GM21786 (cell line): ENCODE data around the gene EIF3B.
"Not testable (repeated sequence)": the region's sequence is repeated elsewhere in the genome, so short reads cannot be mapped to it uniquely, and the experiment has no call there.

ENCODE experiments used
- ATAC-seq: cut with Tn5 transposase; IDR thresholded peaks from one replicate; pipeline ENCODE4 v1.9.1; 2021; ENCODE audit not compliant: unreplicated experiment

Gene EIF3B

GRCh38 chr7:2347351-2348063 is 7.1 kb upstream of the EIF3B start:
- ATAC-seq, result not testable (repeated sequence)

- no peak for ATAC-seq
These were observed 4.6 kb upstream of the EIF3B start for GRCh38 chr7:2350055-2350454.

- ATAC-seq, result no peak
These were observed 3.8 kb upstream of the EIF3B start for GRCh38 chr7:2350861-2351260.

- ATAC-seq, result no peak
These were observed 1.3 kb upstream of the EIF3B start for GRCh38 chr7:2353113-2353935.

GRCh38 chr7:2353936-2354185 is 766 bp upstream of the EIF3B start:
- ATAC-seq, result peak; percentile 66

- no peak for ATAC-seq
These were observed 495 bp downstream of the EIF3B start for GRCh38 chr7:2354939-2355704.

GRCh38 chr7:2355705-2356008 is 1.0 kb downstream of the EIF3B start:
- no peak for ATAC-seq

- ATAC-seq, result no peak
These were observed 2.5 kb downstream of the EIF3B start for GRCh38 chr7:2357165-2357564.

GRCh38 chr7:2357571-2357970 is 2.9 kb downstream of the EIF3B start:
- no peak for ATAC-seq

- no peak for ATAC-seq
These were observed 4.4 kb downstream of the EIF3B start for GRCh38 chr7:2358968-2359527.

GRCh38 chr7:2359610-2360009 is 5.0 kb downstream of the EIF3B start:
- ATAC-seq, result no peak

- no peak for ATAC-seq
These were observed 6.2 kb downstream of the EIF3B start for GRCh38 chr7:2360796-2361195.

GRCh38 chr7:2362385-2363088 is 7.9 kb downstream of the EIF3B start:
- no peak for ATAC-seq

GRCh38 chr7:2369139-2369538 is 14.5 kb downstream of the EIF3B start:
- no peak for ATAC-seq

- ATAC-seq, result no peak
These were observed 16.7 kb downstream of the EIF3B start for GRCh38 chr7:2371329-2371728.

- no peak for ATAC-seq
These were observed 18.1 kb downstream of the EIF3B start for GRCh38 chr7:2372724-2373123.

GRCh38 chr7:2373124-2373556 is 18.5 kb downstream of the EIF3B start:
- ATAC-seq, result no peak

GRCh38 chr7:2373646-2374045 is 19.0 kb downstream of the EIF3B start:
- ATAC-seq, result no peak

- no peak for ATAC-seq
These were observed 19.8 kb downstream of the EIF3B start for GRCh38 chr7:2374401-2374800.

GRCh38 chr7:2374830-2375728 is 20.5 kb downstream of the EIF3B start:
- no peak for ATAC-seq
